ENCODE data around the gene TLL1. TPM values are rescaled to one million over a fixed set of nuclear protein-coding genes. Genes with fewer than 3 reads are reported as not detected.

The TLL1 gene
- polyA plus RNA-seq (ENCODE audit: insufficient read length) = 2.0 TPM
- long read RNA-seq, donor 1, full-length matches to known transcripts = 1 of 1 reads
- long read RNA-seq, donor 1, partial matches to known transcripts = 0 of 1 reads
- long read RNA-seq, donor 1, other reads (novel, unspliced or antisense) = 0 of 1 reads
- long read RNA-seq, donor 2 = 0 reads
- long read RNA-seq, donor 3 = 0 reads
- long read RNA-seq, donor 4 = 0 reads
- long read RNA-seq, donor 5 = 0 reads
- long read RNA-seq, donor 6 = 0 reads
- long read RNA-seq, donor 7 = 0 reads
- long read RNA-seq, donor 8 = 0 reads

- DNase-seq = peak; percentile 32
Observed at GRCh38 chr4:165872461-165873297, at the start of gene TLL1. TSS of gene TLL1 (plus strand) at chr4:165873237. CDS start at chr4:165873905, 668 bp downstream.

- no peak for DNase-seq
Observed at GRCh38 chr4:165826166-165826565, 46.9 kb upstream of the TLL1 start.

- DNase-seq = no peak
Observed at GRCh38 chr4:165827018-165827417, 46.0 kb upstream of the TLL1 start.

- DNase-seq = no peak
Observed at GRCh38 chr4:165828928-165829327, 44.1 kb upstream of the TLL1 start.

GRCh38 chr4:165834116-165834515 lies 38.9 kb upstream of the TLL1 start:
- no peak for DNase-seq

- no peak for DNase-seq
Observed at GRCh38 chr4:165838575-165838974, 34.5 kb upstream of the TLL1 start.

GRCh38 chr4:165839615-165840333 lies 33.3 kb upstream of the TLL1 start:
- DNase-seq = no peak

- no peak for DNase-seq
Observed at GRCh38 chr4:165842684-165843083, 30.4 kb upstream of the TLL1 start.

- DNase-seq = no peak
Observed at GRCh38 chr4:165844161-165844560, 28.9 kb upstream of the TLL1 start.

- DNase-seq = no peak
Observed at GRCh38 chr4:165851256-165851655, 21.8 kb upstream of the TLL1 start.

GRCh38 chr4:165855191-165855590 lies 17.8 kb upstream of the TLL1 start:
- DNase-seq = no peak

- no peak for DNase-seq
Observed at GRCh38 chr4:165861363-165861762, 11.7 kb upstream of the TLL1 start.

- DNase-seq = no peak
Observed at GRCh38 chr4:165864271-165864670, 8.8 kb upstream of the TLL1 start.

- no peak for DNase-seq
Observed at GRCh38 chr4:165866019-165866650, 6.9 kb upstream of the TLL1 start.

GRCh38 chr4:165867961-165868360 lies 5.1 kb upstream of the TLL1 start:
- DNase-seq = no peak

GRCh38 chr4:165873298-165874071 lies 448 bp downstream of the TLL1 start:
- DNase-seq = peak; percentile 21

GRCh38 chr4:165874072-165874790 lies 1.2 kb downstream of the TLL1 start:
- peak; percentile 21 for DNase-seq

- peak; percentile 41 for DNase-seq
Observed at GRCh38 chr4:165874791-165875371, 1.8 kb downstream of the TLL1 start.

GRCh38 chr4:165875446-165875845 lies 2.4 kb downstream of the TLL1 start:
- no peak for DNase-seq

- DNase-seq = no peak
Observed at GRCh38 chr4:165877286-165877685, 4.2 kb downstream of the TLL1 start.

Data from left kidney (tissue), 8 donors.